Measurements from ENCODE around the gene MYRFL. TPM values are rescaled to one million over a fixed set of nuclear protein-coding genes. Genes with fewer than 3 reads are reported as not detected.

Gene MYRFL
- total RNA-seq, 1 experiment from 2014 or later, result 0.57 TPM

GRCh38 chr12:69999561-69999960 lies 174.5 kb downstream of the MYRFL start:
- no peak overlapping the region for H4K91ac ChIP-seq (ENCODE audit: insufficient read length, low read depth, low read length)
- no peaks in the 10 kb centered on the region for H3K23me2 ChIP-seq (ENCODE audit: insufficient read length, low read depth, low read length, poor library complexity, severe bottlenecking)
- no peaks in the 10 kb centered on the region for H3K27me3 Mint-ChIP-seq (ENCODE audit: low read depth)
- H3K4me3 Mint-ChIP-seq, result no peak overlapping the region
- H2BK15ac ChIP-seq (ENCODE audit: low read depth, low read length), result no peak overlapping the region
- H3K23ac ChIP-seq (ENCODE audit: insufficient read length, low read depth, low read length), result no peak overlapping the region
- no peaks in the 10 kb centered on the region for H3K27me3 ChIP-seq (ENCODE audit: insufficient read depth, low read length)
- H3K79me2 ChIP-seq (ENCODE audit: insufficient read depth, low read length), result no peaks in the 10 kb centered on the region
- H4K20me1 ChIP-seq (ENCODE audit: control insufficient read depth, insufficient read depth, insufficient read length), result no peaks in the 10 kb centered on the region
- H2BK5ac ChIP-seq (ENCODE audit: insufficient read length, low read length), result no peak overlapping the region
- H3K4me1 ChIP-seq (ENCODE audit: insufficient read depth, low read length), result no peaks in the 10 kb centered on the region; the same call in 1 of the 2 replicates
- no peaks in the 10 kb centered on the region for H3K36me3 Mint-ChIP-seq (ENCODE audit: insufficient read depth in 1 of 3, low read depth in 3 of 3)
- 0 out of 3 replicates have a peak, but pooled peaks have one; percentile 12 for TF ChIP-seq CTCF (conservative IDR thresholded peaks at IDR 0.05)
- no peaks in the 10 kb centered on the region for H3K9me3 Mint-ChIP-seq
- no peak overlapping the region for H2BK120ac ChIP-seq (ENCODE audit: low read depth, low read length, poor library complexity, severe bottlenecking)
- no peak overlapping the region for H3K27ac ChIP-seq (ENCODE audit: insufficient read length, low read depth, low read length)
- no peaks in the 10 kb centered on the region for H3K79me1 ChIP-seq (ENCODE audit: insufficient read depth, low read depth, low read length, poor library complexity, severe bottlenecking)
- no peak for DNase-seq
- H3K9ac ChIP-seq (ENCODE audit: extremely low read depth, insufficient read length, low read length), result no peak overlapping the region
- no peak overlapping the region for H3T11ph ChIP-seq (ENCODE audit: low read length)
- H3K14ac ChIP-seq (ENCODE audit: insufficient read depth, low read length), result no peak overlapping the region
- H2BK20ac ChIP-seq (ENCODE audit: low read depth, low read length, poor library complexity, severe bottlenecking), result no peak overlapping the region
- H2BK12ac ChIP-seq (ENCODE audit: insufficient read length, low read depth, low read length), result no peak overlapping the region
- no peaks in the 10 kb centered on the region for H3K9me3 ChIP-seq (ENCODE audit: control insufficient read depth, low read depth, low read length)
- no peak overlapping the region; a peak in 1 of 7 replicates for H3K27ac Mint-ChIP-seq
- no peak overlapping the region for H3K4me2 ChIP-seq (ENCODE audit: insufficient read depth, insufficient read length, low read length)
- H3K18ac ChIP-seq (ENCODE audit: insufficient read length, low read depth, low read length), result no peak overlapping the region
- H3K56ac ChIP-seq (ENCODE audit: insufficient read length, low read depth, low read length), result no peak overlapping the region
- H3K4me1 Mint-ChIP-seq, result no peaks in the 10 kb centered on the region
- H3K4ac ChIP-seq (ENCODE audit: low read depth, low read length), result no peak overlapping the region
- H4K8ac ChIP-seq (replicated peaks; ENCODE audit: insufficient read length, low read depth, low read length), result no peak overlapping the region
- no peak overlapping the region for H2AK5ac ChIP-seq (ENCODE audit: insufficient read length, low read length)
- WGBS (ENCODE audit: extremely low coverage, insufficient read length, low lambda C conversion rate), result no CpG with 5 or more reads among the region's 3 CpGs
- H4K5ac ChIP-seq (ENCODE audit: insufficient read length, low read depth, low read length), result no peak overlapping the region
- no peak overlapping the region for H2AFZ ChIP-seq (ENCODE audit: low read length)
